Eye (tissue), 1 donor: ENCODE results near the gene C14orf119.
A peak's percentile ranks its signal among the peaks of the same experiment; 100 is the strongest.

Experiments used
- DNase-seq: peaks from one replicate; pipeline ENCODE4 v3.0.0-alpha.2; 2015

C14orf119 gene

DNA sequence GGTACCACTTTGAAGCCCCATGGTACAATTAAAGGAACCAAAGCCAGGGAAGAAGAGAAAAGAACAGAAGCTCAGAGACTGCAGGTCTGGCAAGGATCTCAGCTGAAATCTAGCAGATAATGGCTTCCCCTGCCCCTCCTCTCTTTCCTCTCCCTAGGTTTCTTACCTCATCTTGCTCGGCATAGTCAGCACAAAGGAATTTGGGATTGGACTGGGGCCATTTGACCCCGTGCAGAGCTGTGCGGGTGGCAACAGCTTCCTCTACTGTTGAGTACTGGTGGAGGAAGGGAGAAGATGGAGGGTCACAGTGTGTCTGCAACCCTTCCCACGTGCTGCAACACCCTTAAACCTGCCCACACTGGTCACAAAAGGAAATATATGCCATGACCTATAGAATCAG lies 33.3 kb upstream of the C14orf119 start:
- peak; percentile 54 for DNase-seq

DNA sequence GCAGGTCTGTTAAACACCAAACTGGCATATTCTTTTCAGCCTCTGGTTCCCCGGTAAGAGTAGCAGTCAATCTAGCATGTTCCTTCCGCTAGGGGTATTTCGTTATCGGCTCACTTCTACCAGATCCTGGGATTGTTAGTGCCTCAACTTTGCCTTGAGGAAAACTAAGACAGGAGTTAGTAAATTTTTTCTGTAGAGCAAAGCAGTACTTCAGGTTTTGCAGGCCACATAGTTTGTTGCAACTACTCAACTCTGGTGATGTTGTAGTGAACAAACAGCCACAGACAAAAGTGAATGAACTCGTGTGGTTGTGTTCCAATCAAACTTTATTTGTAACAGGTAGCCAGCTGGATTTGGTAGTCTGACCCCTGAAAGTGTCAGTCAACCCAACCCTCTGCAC lies 31.7 kb upstream of the C14orf119 start:
- no peak for DNase-seq

GRCh38 chr14:23066368-23066767 lies 28.9 kb upstream of the C14orf119 start:
- no peak for DNase-seq

DNA sequence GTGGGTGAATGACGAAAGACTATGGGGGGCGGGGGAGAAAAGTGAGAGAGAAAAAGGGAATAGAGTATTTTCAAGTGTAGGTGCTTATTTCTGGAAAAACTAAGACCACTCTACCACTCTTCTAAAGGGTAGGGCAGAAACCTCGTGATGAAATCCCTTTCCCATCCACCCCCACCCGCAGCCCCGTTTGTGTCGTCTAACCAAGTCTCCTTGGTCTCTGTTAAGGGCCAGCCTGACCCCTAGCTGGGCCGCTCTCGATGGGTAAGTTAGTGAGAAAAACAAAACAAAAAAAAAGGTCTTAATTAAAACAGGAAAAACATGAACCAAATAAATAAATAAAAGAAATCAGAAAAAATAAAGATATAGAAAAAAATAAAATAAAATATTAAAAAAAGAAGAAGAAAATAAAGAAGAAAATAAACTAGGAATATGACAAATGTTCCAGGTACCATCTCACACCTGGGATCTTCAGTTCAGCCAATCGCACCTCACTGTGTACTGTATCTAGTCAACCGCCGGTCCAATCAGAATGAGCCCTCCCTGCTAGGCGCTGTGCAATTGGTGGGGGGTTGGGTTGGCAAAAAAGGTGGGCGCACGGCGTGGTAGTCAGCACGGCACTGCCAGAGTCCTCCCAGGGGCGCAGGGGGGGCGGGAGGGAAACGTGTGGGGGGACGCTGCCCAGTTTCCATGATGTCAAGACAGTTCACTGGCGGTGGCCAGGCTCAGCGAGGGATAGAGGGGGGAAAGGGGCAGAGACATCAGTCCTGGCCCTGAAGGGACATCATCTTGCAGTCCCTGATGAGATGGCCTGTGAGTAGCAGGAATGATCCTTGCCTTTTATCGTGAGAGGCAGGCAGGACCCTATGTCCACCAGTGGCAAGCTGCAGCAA lies 28.2 kb upstream of the C14orf119 start:
- DNase-seq = no peak

DNA sequence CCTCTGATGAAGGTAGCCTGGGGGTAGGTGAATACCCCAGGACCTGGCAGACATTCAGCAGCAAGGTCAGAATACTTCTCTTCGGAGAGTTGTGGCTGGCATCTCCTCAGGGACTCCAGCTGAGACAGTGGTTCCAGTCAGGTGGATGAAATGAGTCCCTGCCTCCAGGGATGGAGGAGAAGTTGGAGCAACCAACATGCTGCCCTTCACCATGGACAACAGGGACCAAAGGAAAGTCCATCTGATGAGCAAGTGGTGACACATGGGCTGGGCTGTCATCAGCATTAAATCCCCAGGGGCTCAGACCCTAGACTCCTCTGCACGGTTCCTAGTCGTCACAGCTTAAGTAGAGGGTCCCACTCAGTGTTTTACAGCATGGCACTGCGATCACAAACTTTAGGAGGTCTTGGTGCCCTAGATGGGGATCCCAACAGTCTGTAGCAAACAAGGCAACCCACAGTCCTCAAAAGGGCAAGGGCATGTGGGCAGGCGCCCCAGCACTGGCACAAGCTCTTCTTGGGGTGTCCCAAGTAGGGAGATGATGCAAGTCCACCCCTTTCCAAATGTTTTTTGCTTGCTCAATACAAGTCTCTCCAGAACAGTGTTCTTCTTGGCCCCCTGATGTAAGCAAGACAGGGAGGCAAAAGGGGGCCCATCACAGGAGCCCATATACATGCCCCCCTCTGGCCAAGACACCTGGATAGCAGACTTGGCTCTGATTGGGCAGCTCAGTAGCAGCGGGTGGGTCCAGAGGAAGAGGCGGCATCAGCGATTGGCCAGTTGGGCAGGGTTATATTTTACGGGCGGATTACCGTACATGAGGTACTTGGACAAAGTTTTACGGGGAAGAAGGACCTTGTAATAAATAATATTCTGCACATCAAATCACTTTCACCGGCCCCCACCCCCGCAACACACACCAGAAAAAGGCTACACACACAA lies 27.2 kb upstream of the C14orf119 start:
- DNase-seq = no peak

GRCh38 chr14:23068789-23069412 lies 26.4 kb upstream of the C14orf119 start:
- DNase-seq = peak; percentile 98

- no peak for DNase-seq
Measured at GRCh38 chr14:23069413-23069806, 25.9 kb upstream of the C14orf119 start.

DNA sequence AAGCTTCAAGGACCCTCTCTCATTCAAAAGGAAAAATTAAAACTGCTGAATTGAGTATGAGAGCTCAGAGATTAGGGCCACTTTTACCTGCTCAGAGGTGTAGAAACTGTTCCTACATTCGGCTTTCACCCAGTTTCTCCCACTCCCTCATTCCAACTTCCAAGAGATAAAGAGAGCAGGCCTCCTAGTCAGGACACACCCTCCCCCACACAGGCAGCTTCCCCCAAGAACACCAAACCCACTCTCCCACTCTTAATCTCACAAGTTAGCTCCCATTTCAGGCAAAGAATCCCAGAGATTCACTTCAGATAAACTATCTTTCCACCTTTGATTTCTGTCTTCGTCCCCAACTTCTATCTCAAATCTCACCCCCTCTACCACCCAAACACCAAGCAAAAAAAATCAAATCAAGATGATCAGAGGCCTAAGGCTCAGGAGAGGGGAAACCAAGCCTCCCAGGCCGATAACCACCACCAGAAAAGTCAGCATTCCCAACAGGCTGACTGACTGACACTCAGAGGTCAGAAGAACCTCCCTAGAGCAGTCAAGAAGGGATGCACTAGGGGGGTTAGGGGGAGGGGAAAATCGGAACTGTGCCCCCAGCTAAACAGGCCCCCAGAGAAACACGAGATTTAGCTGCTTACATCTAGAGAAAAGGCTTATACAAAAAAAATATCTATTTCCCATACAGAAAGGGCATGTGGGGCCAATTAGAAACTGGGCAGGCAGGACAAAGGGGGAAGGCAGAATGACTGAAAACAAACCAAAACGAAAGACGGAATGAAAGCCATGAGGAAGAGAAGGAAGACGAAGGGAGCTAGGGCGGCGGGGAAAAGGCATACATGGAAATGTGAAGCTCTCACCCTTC lies 24.8 kb upstream of the C14orf119 start:
- peak; percentile 39 for DNase-seq

GRCh38 chr14:23071244-23071920 lies 23.9 kb upstream of the C14orf119 start:
- DNase-seq = peak; percentile 94

DNA sequence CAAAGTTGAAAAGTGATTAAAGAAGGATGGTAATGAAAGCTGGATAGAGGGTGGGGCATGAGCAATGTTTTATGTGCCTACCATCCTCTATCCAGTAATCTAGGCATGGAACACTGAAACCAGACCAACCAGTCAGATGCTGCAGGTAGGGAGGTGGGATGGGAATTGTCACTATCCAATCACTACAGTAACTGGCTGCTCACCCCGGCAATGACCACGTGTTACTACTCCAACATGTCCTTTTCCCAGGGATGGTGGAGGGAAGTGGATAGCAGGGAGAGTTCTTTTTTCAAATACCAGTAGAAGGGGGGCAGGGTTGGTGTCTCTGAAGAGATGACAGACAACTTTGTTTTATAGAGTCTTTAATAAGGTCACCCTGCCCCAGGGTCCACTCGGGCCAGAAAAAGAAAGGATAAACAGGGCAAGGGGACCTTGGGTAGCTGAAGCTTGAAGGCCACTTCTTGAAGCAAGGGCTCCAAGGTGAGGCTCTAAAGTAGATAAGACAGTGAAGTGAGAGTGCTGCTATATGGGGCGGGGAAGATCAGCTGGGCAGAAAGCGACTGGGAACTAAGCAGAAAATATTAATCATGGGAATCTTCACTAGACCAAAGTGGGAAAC lies 23.3 kb upstream of the C14orf119 start:
- no peak for DNase-seq

DNA sequence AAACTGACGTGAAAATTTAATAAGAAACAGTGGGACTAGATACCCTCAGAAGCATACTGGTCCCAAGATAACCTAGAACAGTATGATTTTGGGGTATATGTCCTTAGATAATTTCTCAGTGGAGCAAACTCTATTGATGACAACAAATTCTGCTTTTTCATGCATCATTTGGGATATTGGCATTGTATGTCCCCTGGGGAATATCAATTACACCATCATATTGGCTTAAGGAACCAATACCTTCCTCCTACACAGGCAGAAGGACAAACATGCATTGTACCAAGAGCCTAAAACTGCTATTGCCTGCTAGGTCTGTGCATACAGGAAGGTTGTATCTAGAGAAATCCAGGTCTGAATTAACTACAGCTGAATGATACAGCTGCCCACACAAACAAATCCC lies 20.4 kb upstream of the C14orf119 start:
- DNase-seq = no peak

- peak; percentile 66 for DNase-seq
Measured at GRCh38 chr14:23076785-23077408, 18.4 kb upstream of the C14orf119 start.

- DNase-seq = no peak
Measured at GRCh38 chr14:23077962-23078361, 17.3 kb upstream of the C14orf119 start.

DNA sequence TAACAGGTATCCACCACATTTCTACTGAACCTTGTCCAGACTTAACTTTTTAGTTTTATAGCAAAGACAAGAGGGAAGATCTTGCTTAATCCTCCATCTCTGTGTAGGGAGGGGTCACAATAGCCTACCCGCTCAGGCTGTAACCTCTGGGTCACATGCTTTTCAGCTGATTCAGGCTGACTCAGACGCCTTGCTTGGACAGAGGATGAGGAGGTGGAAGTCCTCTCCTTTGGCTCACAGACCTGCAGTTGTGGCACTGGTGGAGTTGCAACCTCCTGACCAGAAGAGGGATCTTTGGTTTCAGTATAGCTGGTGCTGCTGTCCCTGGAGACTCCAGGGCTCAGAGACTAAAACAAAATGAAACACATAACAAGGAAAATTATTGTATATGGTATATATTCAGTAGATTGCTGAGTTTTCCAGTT lies 16.6 kb upstream of the C14orf119 start:
- DNase-seq = no peak

- no peak for DNase-seq
Measured at GRCh38 chr14:23079716-23080115, 15.6 kb upstream of the C14orf119 start.

- DNase-seq = no peak
Measured at GRCh38 chr14:23080474-23080873, 14.8 kb upstream of the C14orf119 start.

DNA sequence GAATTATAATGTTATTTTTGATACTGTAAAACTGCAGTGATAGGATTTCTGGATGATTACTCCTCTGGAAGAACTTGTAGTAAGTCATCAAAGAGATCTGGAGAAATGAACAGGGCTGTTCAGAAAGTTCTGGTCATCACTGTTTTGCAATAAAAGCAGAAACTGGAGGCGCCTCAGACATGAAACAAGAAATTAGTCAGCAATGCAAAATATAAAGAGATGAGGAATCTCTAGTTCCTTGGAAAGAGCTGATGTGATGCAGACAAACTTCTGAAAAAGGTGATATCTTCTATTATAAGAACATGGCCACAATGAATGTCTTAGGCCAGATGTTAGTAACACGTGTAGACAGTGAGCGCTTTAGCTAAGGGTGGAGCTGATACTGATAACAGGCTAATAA lies 9.8 kb upstream of the C14orf119 start:
- DNase-seq = no peak

- DNase-seq = no peak
Measured at GRCh38 chr14:23086565-23086964, 8.7 kb upstream of the C14orf119 start.

DNA sequence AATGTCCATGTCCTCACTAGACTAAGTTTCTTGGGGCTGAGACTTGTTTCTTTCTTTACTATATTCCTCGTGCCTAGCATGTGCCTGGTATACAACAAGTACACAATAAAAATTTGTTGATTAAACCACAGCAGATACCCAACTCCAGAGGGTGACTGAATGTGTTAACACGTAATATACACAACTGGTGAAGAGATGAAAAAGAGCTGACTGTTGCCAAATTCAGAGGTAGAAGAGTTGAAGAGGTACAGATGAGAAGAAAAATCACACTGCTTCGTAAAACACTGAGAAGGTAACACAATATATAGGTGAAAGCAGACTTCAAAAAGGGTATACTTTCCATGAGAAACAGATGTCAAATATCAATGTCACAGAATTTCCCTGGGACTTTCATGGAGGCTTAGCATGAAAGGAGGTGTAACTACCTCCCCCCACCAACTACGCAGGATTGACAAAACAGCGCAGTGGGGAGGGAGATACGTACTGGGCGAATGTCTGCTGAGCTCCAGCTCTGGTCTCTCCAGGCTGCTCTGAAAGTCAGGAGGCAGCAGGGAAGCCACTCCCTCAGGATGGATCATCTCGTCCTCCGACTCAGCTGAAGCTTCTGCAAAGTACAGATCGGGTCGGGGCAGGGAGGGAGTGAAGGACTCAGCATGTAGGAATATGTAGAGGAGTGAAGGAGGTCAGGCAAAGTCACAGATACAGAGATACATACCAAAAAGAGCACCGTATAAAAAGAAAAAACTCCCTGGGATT lies 5.6 kb upstream of the C14orf119 start:
- no peak for DNase-seq

- no peak for DNase-seq
Measured at GRCh38 chr14:23090254-23090636, 5.1 kb upstream of the C14orf119 start.
